ENCODE results near the gene NKAIN4.

NKAIN4 gene

GRCh38 chr20:63284083-63284440, 29.8 kb upstream of the NKAIN4 start:
- TF ChIP-seq, protein P1, sequence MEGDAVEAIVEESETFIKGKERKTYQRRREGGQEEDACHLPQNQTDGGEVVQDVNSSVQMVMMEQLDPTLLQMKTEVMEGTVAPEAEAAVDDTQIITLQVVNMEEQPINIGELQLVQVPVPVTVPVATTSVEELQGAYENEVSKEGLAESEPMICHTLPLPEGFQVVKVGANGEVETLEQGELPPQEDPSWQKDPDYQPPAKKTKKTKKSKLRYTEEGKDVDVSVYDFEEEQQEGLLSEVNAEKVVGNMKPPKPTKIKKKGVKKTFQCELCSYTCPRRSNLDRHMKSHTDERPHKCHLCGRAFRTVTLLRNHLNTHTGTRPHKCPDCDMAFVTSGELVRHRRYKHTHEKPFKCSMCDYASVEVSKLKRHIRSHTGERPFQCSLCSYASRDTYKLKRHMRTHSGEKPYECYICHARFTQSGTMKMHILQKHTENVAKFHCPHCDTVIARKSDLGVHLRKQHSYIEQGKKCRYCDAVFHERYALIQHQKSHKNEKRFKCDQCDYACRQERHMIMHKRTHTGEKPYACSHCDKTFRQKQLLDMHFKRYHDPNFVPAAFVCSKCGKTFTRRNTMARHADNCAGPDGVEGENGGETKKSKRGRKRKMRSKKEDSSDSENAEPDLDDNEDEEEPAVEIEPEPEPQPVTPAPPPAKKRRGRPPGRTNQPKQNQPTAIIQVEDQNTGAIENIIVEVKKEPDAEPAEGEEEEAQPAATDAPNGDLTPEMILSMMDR (IDR thresholded peaks at IDR 0.05; ENCODE audit: extremely low read depth, missing control alignments): no peak
- no peak for DNase-seq (ENCODE audit: low spot score)

DNA sequence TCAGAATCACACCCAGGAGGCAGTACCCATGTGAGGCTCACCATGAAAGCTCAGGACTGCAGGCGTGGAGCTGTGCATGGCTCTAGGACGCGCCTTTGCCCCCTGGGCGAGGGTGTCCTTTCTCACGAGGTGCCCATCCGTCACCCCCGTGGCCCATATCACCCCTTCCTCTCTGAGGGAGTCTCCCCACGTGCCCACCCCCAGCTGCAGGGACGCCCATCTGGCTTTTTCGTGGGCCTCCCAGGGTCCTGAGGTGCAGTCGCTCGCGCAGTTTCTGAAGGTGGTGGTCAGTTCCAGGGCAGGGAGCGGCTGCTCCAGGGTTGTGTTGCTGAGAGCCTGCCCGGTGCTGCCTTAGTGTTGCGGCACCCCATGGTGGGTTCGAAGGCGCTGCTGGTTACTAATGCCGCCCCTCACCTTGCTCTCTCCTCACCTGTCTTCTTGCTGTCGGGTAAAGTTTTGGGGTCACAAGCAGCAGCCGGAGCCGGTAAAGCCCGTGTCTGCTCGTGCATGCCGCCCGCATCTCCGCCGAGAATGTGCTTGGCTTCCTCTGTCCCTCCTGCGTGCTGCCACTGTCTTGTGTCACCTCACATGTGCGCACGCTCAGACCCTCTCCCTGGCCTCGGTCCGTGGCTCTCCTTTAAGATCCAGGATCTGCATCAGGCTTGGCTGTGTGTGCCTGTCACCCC, 29.3 kb upstream of the NKAIN4 start:
- TF ChIP-seq, protein P1 (IDR thresholded peaks at IDR 0.05; ENCODE audit: extremely low read depth, missing control alignments): no peak
- DNase-seq (ENCODE audit: low spot score): no peak

DNA sequence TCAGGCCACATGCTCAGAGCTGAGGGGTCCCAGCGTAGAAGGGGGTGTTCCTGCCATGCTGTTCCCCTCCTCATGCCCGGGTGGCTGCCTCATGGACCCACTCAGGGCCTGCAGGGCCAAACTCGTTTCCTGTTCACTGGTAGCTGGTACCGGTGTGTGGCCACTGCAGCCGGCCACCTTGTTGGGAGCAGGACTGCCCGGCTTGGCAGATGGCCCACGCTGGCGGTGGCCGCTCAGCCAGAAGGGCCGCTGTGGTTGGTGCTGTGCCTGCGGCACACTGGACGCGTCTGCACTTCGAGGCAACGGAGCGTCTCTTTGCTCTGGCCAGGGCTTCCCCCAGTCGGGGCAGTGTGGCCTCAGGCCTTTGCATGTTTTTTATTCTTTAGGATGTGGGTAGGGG, 28.7 kb upstream of the NKAIN4 start:
- DNase-seq (ENCODE audit: low spot score): no peak
- TF ChIP-seq, protein P1 (IDR thresholded peaks at IDR 0.05; ENCODE audit: extremely low read depth, missing control alignments): no peak

- no peak for DNase-seq (ENCODE audit: low spot score)
- TF ChIP-seq, protein P1 (IDR thresholded peaks at IDR 0.05; ENCODE audit: extremely low read depth, missing control alignments): no peak
These were observed 27.7 kb upstream of the NKAIN4 start for GRCh38 chr20:63281742-63282665.

DNA sequence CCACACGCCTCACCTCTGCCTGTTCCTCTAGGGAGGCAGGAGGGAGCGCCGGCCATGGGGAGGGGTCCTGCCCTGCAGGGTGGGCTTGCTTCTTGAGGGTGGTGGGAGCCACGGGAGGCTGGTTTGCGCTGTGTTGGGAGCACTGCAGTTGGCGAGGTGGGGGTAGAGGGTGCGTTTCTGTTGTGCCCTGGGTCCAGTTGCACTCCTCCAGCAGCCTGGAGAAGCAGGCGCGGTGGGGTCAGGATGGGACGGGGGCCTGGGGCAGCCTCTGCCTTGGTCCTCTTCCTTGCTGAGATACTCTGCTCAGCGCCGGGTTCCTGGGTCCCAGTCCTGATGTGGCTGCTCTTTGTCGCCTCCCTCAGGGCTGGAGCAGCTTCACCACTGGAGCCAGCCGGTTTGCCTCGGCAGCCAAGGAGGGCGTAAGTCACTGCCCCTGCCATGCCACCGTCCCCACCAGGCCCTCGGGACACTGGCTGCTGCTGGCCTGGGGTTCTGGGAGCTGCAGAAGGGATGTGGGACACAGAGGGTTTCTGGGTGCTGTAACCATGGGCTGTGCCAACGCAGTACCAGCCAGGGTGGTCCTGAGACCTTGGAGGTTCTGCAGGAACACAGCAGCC, 26.8 kb upstream of the NKAIN4 start:
- TF ChIP-seq, protein P1 (IDR thresholded peaks at IDR 0.05; ENCODE audit: extremely low read depth, missing control alignments): peak; percentile 6
- DNase-seq (ENCODE audit: low spot score): no peak

DNA sequence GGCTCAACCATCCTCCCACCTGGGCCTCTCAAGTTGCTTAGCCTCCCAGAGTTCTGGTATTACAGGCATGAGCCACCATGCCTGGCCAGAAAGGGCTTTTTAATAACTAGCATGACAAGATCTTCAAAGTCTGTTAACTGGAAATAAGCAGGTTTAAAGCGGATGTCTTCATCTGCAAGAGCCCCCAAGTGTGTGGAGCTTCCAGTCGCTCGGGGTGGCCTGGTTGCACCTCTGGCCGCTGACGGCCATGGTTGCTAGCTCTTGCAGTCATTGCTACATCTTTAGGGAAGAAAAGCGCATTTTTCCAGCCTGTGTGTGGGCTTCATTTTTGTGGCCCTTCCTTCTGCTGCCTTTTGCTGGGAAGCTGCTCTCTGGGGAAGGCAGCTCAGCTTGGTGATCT, 26.1 kb upstream of the NKAIN4 start:
- TF ChIP-seq, protein P1 (IDR thresholded peaks at IDR 0.05; ENCODE audit: extremely low read depth, missing control alignments): no peak
- DNase-seq (ENCODE audit: low spot score): no peak

GRCh38 chr20:63279931-63280330, 25.7 kb upstream of the NKAIN4 start:
- no peak for DNase-seq (ENCODE audit: low spot score)
- TF ChIP-seq, protein P1 (IDR thresholded peaks at IDR 0.05; ENCODE audit: extremely low read depth, missing control alignments): no peak

Measured in GM20000 (cell line).